ENCODE data around the gene GPNMB.

GRCh38 chr7:23298885-23299769 is 52.6 kb downstream of the GPNMB start, which contains the start of gene MALSU1:
- TF ChIP-seq EZH2phosphoT487 (IDR thresholded peaks at IDR 0.05; ENCODE audit: borderline replicate concordance) (no peak), CTCF (conservative IDR thresholded peaks at IDR 0.05; ENCODE audit: low read length) (no peak)

Measured in Loucy (cell line).